Stimulated activated CD4-positive, alpha-beta T cell treated with anti-CD3 and anti-CD28 coated beads, Interleukin-2, amount 100 ng/mL, for 4 hours (primary cell): ENCODE data around the gene CPS1.

Experiments used
- DNase-seq: peaks from one replicate; pipeline ENCODE4 v3.0.0-alpha.2; 2020; ENCODE audit warnings: low read depth

CPS1 gene

GRCh38 chr2:210606001-210606400 lies 49.6 kb downstream of the CPS1 start:
- no peak for DNase-seq

DNA sequence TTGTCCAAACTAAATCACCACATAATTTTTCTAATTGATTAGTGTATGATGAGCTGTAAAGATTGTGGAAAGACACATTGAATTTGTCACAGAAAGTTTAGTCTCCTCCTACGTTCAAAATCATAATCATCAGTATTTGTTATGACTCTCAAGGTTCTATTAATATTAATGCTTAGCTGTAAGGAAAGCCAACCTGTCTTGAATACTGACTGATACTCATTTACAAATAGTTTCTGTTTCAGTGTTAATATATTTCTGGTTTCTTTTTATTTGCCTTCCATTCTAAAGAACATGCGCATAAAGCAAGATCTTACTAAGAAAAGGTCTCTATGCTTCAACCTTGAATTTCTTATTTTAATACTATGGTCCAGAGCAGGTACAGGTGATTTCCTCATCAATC lies 55.1 kb downstream of the CPS1 start:
- DNase-seq, result no peak

DNA sequence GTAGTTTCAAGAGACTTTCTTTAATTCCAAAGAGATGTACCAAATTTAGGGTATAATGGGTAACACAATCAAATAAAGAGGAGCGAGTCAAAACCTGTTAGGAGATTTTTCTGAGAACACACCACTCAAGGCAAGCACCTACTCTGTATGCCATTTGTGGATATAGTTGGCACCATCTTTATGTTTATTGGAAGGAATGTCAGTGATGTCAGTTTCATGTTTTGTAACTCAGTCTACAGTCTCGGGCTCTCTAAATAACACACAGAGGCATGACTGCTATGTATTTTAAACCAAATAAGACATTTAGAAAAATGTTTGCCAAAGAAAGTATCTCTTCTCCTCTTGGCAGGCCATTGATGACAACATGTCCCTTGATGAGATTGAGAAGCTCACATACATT lies 59.7 kb downstream of the CPS1 start:
- no peak for DNase-seq

- no peak for DNase-seq
Measured at GRCh38 chr2:210617318-210617717, 60.9 kb downstream of the CPS1 start.

GRCh38 chr2:210617732-210618330 lies 61.4 kb downstream of the CPS1 start:
- DNase-seq, result no peak

DNA sequence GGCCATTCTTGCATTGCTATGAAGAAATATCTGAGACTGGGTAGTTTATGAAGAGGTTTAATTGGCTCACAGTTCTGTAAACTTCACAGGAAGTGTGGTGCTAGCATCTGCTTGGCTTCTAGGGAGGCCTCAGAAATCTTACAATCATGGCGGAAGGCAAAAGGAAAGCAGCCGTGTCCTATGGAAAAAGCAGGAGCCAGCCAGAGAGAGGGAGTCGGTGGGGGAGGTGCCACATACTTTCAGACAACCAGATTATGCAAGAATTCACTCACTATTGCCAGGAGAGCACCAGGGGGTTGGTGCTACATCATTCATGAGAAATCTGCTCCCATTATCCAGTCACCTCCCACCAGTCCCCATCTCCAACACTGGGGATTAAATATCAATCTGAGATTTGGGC lies 64.1 kb downstream of the CPS1 start:
- DNase-seq, result no peak

- DNase-seq, result no peak
Measured at GRCh38 chr2:210623506-210623905, 67.1 kb downstream of the CPS1 start.

DNA sequence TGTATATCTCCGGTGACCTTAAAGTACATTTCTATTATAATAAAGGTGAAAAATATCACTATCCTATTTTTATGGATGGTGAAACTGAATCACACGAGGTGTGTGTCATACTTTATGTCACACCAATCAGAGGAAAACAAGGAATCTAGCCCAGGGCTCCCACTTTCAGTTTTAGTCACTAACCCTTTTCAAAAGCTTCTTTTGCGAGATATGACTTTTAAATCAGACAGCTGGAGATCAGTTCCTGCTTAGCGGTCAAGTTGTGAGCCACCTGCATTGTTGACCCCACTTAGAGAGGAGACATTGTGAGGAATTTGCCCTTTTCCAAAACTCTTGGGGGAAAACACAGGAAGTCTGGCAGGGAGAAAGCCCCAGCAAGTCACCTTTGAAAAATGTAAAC lies 70.5 kb downstream of the CPS1 start:
- no peak for DNase-seq

- no peak for DNase-seq
Measured at GRCh38 chr2:210630873-210631560, 74.6 kb downstream of the CPS1 start.

DNA sequence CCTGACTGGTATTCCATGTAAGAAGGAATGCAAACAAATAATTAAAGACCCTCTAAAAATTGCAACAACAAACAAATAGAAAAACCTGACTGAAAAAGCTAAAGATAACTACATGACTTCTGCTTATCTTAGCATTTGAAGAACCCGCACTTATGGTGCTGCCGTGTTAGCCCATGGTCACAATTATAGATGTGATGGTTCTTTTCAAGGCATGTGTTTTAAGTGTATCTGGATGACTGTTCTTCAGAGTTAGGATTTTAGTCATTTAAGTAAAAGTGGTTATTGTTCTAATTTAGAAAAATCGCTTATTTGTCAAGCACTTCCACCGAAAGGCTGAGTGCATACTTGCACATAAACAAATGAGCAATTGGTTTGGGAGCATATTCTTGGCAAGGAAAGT lies 77.3 kb downstream of the CPS1 start:
- no peak for DNase-seq

DNA sequence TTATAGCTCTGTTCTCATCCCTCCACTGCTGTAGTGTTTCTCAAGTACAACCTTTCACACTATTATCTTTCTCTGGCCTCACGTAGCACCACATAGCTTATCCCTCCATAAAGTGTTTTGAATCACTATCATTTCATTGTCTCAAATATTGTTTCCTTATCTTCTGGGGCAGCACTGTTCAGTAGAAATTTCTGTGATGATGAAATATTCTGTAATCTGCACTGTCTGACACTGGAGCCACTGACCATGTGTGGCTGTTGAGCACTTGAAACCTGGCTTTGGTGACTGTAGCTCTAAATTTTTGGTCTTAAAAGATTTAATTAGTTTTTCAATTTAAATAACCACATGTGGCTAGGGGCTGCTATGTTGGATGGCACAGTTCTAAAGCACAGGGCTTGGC lies 78.9 kb downstream of the CPS1 start:
- no peak for DNase-seq

GRCh38 chr2:210642333-210642732 lies 85.9 kb downstream of the CPS1 start:
- no peak for DNase-seq

GRCh38 chr2:210647151-210647550 lies 90.8 kb downstream of the CPS1 start:
- DNase-seq, result no peak

GRCh38 chr2:210654091-210654490 lies 97.7 kb downstream of the CPS1 start:
- DNase-seq, result no peak

- no peak for DNase-seq
Measured at GRCh38 chr2:210655229-210655975, 99.0 kb downstream of the CPS1 start.

DNA sequence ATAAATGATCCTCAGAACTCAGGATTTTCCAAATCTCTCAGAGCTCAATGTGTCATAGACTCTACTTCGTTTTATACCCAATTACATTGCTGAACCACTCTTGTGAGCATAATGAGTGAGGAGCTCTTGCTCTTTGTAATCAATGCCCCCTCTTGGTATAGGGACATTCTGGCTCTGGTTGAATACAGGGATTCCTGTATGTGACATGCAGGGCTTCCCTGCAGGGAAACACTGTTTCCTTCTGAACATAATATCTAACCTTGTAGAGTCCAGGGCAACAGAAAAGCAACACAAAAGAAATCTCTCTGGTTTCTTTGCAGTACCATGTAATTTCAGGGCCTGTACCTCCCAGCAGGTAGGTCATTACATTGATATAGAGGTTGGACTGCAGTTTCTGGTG lies 101.5 kb downstream of the CPS1 start:
- DNase-seq, result no peak

- DNase-seq, result no peak
Measured at GRCh38 chr2:210660751-210661150, 104.4 kb downstream of the CPS1 start.

GRCh38 chr2:210662560-210662959 lies 106.2 kb downstream of the CPS1 start:
- no peak for DNase-seq

- no peak for DNase-seq
Measured at GRCh38 chr2:210663631-210664089, 107.3 kb downstream of the CPS1 start.

DNA sequence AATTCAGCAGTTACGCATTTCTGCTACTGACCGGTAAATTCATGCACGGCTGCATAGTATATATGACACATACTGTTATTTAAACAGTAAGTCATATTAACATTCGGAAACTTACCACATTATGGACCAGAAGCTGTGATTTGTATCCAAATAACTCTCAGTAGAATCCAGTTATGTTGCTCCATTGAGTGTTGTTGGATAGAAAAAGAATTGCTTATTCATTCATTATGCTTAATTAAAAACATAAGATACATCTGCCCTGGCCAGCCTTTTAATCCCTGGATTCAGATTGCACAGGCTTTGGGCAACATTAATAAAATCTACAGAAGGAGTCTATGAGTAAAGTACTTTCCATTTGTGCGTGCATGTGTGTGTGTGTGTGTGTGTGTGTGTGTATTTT lies 111.3 kb downstream of the CPS1 start:
- DNase-seq, result no peak

- DNase-seq, result no peak
Measured at GRCh38 chr2:210671065-210671464, 114.7 kb downstream of the CPS1 start.

DNA sequence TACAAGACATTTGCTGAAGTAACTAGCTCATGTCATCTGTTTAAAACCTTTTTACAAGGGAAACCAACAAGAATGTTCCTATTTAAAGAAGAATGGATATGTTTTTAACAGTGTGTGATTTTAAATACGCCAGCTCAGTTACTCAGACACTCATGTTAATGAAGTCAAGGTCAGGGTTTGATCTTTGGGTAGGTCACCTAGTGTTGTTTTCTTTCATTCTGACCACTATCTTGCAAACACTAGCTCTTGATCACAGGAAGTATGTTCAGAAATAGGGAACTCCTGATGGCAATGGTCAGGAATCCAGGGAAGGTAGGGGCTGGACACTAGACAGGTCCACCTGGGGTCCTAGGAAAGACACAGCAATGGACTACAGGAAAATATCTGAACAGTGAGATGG lies 116.7 kb downstream of the CPS1 start:
- DNase-seq, result no peak

DNA sequence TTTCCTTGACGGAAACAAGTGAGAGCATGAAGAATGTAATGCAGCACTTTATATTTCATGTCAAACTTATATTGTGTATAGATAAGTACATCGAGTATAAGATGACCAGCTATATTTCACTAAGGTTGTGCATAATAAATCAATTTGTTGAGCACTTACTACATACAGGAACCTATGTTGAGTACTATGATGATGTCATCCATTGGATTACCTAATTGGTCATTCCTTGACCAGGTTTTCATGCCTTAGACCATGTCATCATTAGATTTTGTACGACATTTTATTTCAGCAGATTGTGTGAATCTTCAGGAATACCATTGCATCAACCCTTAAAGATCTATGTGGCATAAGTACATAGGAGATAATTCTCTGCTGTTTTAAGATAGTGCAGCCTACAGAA lies 119.7 kb downstream of the CPS1 start:
- no peak for DNase-seq
